GM12864 (cell line): Measurements from ENCODE around the gene ERCC2.

Experiments used
- DNase-seq: peaks from one replicate; pipeline ENCODE4 v3.0.0-alpha.2; 2011; ENCODE audit warnings: low read depth
- H3K4me3 ChIP-seq: 2 replicates; pipeline ENCODE4 v1.5.1; 2011; ENCODE audit warnings: mild to moderate bottlenecking, low read depth, low read length, control low read depth
- CTCF ChIP-seq: IDR thresholded peaks from 2 replicates; pipeline ENCODE4 v1.5.1; 2011; ENCODE audit warnings: low read depth, mild to moderate bottlenecking, moderate library complexity, low read length, control low read depth, inconsistent platforms; ENCODE audit errors: missing control alignments

ERCC2 gene

GRCh38 chr19:45307361-45307760 is 63.0 kb downstream of the ERCC2 start:
- no peak for DNase-seq
- TF ChIP-seq CTCF, result no peak
- H3K4me3 ChIP-seq, result no peak overlapping the region

- DNase-seq, result no peak
- no peak for TF ChIP-seq CTCF
Measured at GRCh38 chr19:45306518-45307027, 63.8 kb downstream of the ERCC2 start.

GRCh38 chr19:45306040-45306439 is 64.3 kb downstream of the ERCC2 start:
- H3K4me3 ChIP-seq, result no peak overlapping the region
- DNase-seq, result no peak
- no peak for TF ChIP-seq CTCF

More at GRCh38 chr19:45306518-45307027, 63.8 kb downstream of the ERCC2 start:
- no peak overlapping the region for H3K4me3 ChIP-seq

- no peak for DNase-seq
- no peak overlapping the region for H3K4me3 ChIP-seq
- TF ChIP-seq CTCF, result no peak
Measured at GRCh38 chr19:45305421-45305820, 65.0 kb downstream of the ERCC2 start.

- TF ChIP-seq CTCF, result no peak
- no peak overlapping the region for H3K4me3 ChIP-seq
- no peak for DNase-seq
Measured at GRCh38 chr19:45305007-45305406, 65.4 kb downstream of the ERCC2 start.

GRCh38 chr19:45304141-45304926 is 66.0 kb downstream of the ERCC2 start:
- no peak for TF ChIP-seq CTCF
- no peak overlapping the region for H3K4me3 ChIP-seq
- DNase-seq, result no peak
